HG03565 (cell line): ENCODE results near the gene DQX1.
"Not testable (repeated sequence)": the region's sequence is repeated elsewhere in the genome, so short reads cannot be mapped to it uniquely, and the experiment has no call there.

ENCODE experiments used
- ATAC-seq: cut with Tn5 transposase; IDR thresholded peaks from one replicate; pipeline ENCODE4 v1.9.1; 2021; ENCODE audit warnings: mild to moderate bottlenecking, moderate library complexity; ENCODE audit not compliant: unreplicated experiment

DQX1 gene

DNA sequence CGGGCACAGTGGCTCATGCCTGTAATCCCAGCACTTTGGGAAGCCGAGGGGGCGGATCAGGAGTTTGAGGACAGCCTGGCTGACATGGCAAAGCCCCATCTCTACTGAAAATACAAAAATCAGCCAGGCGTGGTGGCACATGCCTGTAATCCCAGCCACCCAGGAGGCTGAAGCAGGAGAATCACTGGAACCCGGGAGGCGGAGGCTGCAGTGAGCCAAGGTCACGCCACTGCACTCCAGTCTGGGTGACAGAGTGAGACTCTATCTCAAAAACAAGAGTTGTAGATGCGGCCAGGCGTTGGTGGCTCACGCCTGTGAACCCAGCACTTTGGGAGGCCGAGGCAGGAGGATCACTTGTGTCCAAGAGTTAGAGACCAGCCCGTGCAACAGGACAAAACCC is 55.3 kb downstream of the DQX1 start:
- not testable (repeated sequence) for ATAC-seq
